Stimulated activated CD8-positive, alpha-beta memory T cell treated with anti-CD3 and anti-CD28 coated beads, Interleukin-12 subunit alpha, Interleukin-12 subunit beta, amount 100 ng/mL, for 24 hours (primary cell): ENCODE results near the gene CRHR1.

Source experiments
- DNase-seq: peaks from one replicate; pipeline ENCODE4 v3.0.0-alpha.2; 2020; ENCODE audit errors: extremely low read depth

CRHR1 gene

DNA sequence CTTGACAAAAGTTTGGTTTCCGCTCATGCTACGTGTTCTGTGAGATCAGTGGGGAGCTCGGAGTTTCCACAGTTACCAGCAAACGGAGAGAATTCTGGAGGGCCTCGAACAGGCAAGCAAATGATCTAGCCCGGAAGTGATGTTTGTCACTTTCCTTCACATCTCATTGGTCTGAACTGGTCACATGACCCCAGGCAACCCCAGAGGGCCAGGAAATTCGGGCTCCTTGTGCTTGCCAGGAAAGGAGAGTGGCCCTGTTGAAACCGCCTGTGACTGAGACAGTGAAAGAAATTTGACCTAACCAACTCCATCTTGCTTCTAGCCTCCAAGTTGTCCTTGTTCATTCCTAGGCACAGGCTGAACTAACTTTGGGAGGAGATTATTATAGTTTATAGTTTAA lies 83.6 kb downstream of the CRHR1 start:
- no peak for DNase-seq

- no peak for DNase-seq
These were observed 84.2 kb downstream of the CRHR1 start for GRCh38 chr17:45868276-45868675.

GRCh38 chr17:45869676-45870341 lies 85.7 kb downstream of the CRHR1 start:
- DNase-seq: no peak

- no peak for DNase-seq
These were observed 86.3 kb downstream of the CRHR1 start for GRCh38 chr17:45870342-45870974.

DNA sequence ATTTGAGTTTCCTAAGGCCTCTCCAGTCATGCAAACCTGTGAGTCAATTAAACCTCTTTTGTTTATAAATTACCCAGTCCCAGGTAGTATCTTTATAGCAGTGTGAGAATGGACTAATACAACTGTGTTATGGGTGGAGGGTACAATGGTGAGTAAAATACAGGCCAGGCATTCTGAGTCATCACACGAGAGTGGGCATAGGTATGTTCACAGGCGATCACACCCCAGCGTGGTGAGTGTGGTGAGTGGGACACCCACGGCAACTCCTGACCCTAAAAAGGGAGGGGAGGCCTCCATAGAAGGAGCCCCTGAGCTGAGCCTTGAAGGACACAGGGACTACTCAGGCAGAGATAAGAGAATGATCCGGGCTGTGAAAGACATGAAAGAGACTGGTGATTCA lies 87.6 kb downstream of the CRHR1 start:
- DNase-seq: no peak

DNA sequence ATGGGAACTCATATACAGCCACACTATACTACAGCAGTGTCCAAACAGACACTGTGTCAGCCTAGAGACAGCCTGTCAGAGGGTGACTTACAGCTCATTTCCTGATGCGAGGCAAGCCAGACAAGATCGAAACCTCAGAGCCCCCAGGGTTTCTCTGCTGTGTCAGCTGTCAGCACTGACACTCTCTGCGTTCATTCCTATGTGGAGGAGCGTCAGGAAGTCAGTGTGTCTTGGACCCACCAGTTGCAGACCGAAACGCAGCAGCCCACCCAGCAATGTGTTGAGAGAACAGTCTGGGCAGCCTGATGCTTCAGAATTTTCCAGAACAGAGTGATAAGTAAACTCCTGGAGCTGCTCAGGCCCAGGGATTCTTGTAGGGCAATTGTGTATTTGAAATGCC lies 89.6 kb downstream of the CRHR1 start:
- DNase-seq: no peak

DNA sequence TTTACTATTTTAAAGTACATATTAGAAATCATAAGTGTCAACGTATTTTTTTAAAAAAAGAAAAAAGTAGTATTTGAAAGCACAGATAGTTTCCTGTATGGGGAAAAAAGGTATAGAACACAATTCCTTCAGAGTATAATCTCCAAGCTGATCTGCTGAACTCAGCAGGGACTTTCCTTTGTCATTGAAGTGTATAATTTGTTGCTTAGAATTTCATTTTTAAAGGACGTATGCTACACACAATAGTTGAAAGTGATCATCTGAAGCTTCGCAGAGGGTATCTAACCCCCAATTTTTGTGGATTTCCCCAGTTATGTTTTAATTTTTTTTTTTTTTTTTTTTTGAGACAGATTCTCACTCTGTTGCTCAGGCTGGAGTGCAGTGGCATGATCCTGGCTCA lies 90.0 kb downstream of the CRHR1 start:
- DNase-seq: no peak

- DNase-seq: no peak
These were observed 92.4 kb downstream of the CRHR1 start for GRCh38 chr17:45876539-45876938.

DNA sequence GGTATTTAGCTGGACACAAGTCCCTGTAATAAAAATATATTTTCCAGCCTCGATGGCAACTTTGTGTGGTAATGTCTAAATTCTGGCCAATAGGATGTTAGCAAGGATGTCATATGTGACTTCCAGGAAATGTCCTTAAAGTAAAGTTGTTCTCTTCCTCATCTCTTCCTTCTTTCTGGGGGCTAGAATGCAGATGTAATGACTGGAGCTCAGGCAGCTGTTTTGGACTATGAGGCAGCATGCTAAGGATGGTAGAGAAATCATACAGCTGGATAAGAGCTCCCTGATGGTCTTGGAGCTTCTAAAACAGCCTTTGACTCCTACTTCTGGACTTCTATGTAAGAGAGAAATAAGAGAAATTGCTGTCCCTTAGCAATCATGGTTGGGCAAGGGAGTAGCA lies 93.3 kb downstream of the CRHR1 start:
- DNase-seq: no peak

DNA sequence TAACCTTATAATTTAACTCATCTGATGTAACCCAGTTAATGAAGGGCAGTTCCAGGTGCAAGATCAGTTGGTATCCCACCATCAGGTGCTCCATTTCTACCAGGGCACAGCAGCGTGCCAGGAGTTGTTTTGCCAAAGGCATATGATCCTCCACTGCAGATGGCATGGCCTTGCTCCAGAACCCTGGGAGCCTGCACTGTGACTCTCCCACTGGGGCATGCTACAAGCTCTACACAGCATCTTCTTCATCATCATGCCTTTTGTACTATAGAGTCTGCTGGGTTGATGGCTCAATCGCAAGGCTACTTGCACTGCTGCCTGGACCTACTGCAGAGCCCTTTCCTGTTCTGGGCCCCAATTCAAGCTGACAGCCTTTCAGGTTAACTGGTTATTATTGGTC lies 98.9 kb downstream of the CRHR1 start:
- DNase-seq: no peak
